Measurements from ENCODE around the gene WNK2.

The WNK2 gene

GRCh38 chr9:93266521-93267001 lies 82.6 kb downstream of the WNK2 start:
- no peak overlapping the region for H3K27ac ChIP-seq (ENCODE audit: insufficient read depth, low read depth, low read length, poor library complexity, severe bottlenecking)
- no peaks in the 10 kb centered on the region for H3K9me3 ChIP-seq (ENCODE audit: control insufficient read depth, low read length)
- no peaks in the 10 kb centered on the region for H3K4me1 ChIP-seq (ENCODE audit: control insufficient read depth, insufficient read depth, low read length)
- no peaks in the 10 kb centered on the region for H3K27me3 ChIP-seq (ENCODE audit: control insufficient read depth, insufficient read depth, low read length, poor library complexity, severe bottlenecking)
- no peaks in the 10 kb centered on the region for H3K36me3 ChIP-seq (ENCODE audit: control insufficient read depth, insufficient read depth, low read length)
- no peak overlapping the region for H3K4me3 ChIP-seq (ENCODE audit: insufficient read depth, low read depth, low read length)
- 92% methylated on average over 6 of the region's 6 CpGs for WGBS, 2 experiments

GRCh38 chr9:93267091-93267541 lies 83.2 kb downstream of the WNK2 start:
- Histone ChIP-seq H3K27ac (ENCODE audit: insufficient read depth, low read depth, low read length, poor library complexity, severe bottlenecking) (no peak overlapping the region), H3K36me3 (ENCODE audit: control insufficient read depth, insufficient read depth, low read length) (no peaks in the 10 kb centered on the region), H3K4me1 (ENCODE audit: control insufficient read depth, insufficient read depth, low read length) (no peaks in the 10 kb centered on the region), H3K4me3 (ENCODE audit: insufficient read depth, low read depth, low read length) (no peak overlapping the region), H3K27me3 (ENCODE audit: control insufficient read depth, insufficient read depth, low read length, poor library complexity, severe bottlenecking) (no peaks in the 10 kb centered on the region), H3K9me3 (ENCODE audit: control insufficient read depth, low read length) (no peaks in the 10 kb centered on the region)
- 92 to 93% methylated on average over 10 of the region's 10 CpGs for WGBS, 2 experiments

- WGBS, 2 experiments = 95 to 97% methylated on average over 28 of the region's 28 CpGs
- Histone ChIP-seq H3K4me3 (ENCODE audit: insufficient read depth, low read depth, low read length) (no peak overlapping the region), H3K36me3 (ENCODE audit: control insufficient read depth, insufficient read depth, low read length) (no peaks in the 10 kb centered on the region), H3K27ac (ENCODE audit: insufficient read depth, low read depth, low read length, poor library complexity, severe bottlenecking) (no peak overlapping the region), H3K9me3 (ENCODE audit: control insufficient read depth, low read length) (no peaks in the 10 kb centered on the region), H3K27me3 (ENCODE audit: control insufficient read depth, insufficient read depth, low read length, poor library complexity, severe bottlenecking) (no peaks in the 10 kb centered on the region), H3K4me1 (ENCODE audit: control insufficient read depth, insufficient read depth, low read length) (no peaks in the 10 kb centered on the region)
Measured at GRCh38 chr9:93267681-93268505, 84.0 kb downstream of the WNK2 start.

- Histone ChIP-seq H3K4me1 (ENCODE audit: control insufficient read depth, insufficient read depth, low read length) (no peaks in the 10 kb centered on the region), H3K4me3 (ENCODE audit: insufficient read depth, low read depth, low read length) (no peak overlapping the region), H3K36me3 (ENCODE audit: control insufficient read depth, insufficient read depth, low read length) (no peaks in the 10 kb centered on the region), H3K27ac (ENCODE audit: insufficient read depth, low read depth, low read length, poor library complexity, severe bottlenecking) (no peak overlapping the region), H3K27me3 (ENCODE audit: control insufficient read depth, insufficient read depth, low read length, poor library complexity, severe bottlenecking) (no peaks in the 10 kb centered on the region), H3K9me3 (ENCODE audit: control insufficient read depth, low read length) (no peaks in the 10 kb centered on the region)
- WGBS, 2 experiments = 95 to 96% methylated on average over 17 of the region's 17 CpGs
Measured at GRCh38 chr9:93268551-93269314, 84.8 kb downstream of the WNK2 start.

- no peak overlapping the region for H3K27ac ChIP-seq (ENCODE audit: insufficient read depth, low read depth, low read length, poor library complexity, severe bottlenecking)
- no peaks in the 10 kb centered on the region for H3K4me1 ChIP-seq (ENCODE audit: control insufficient read depth, insufficient read depth, low read length)
- no peaks in the 10 kb centered on the region for H3K36me3 ChIP-seq (ENCODE audit: control insufficient read depth, insufficient read depth, low read length)
- WGBS, 2 experiments = 98 to 100% methylated on average over 2 to 3 of the region's 3 CpGs
- H3K9me3 ChIP-seq (ENCODE audit: control insufficient read depth, low read length) = no peaks in the 10 kb centered on the region
- H3K4me3 ChIP-seq (ENCODE audit: insufficient read depth, low read depth, low read length) = no peak overlapping the region
- H3K27me3 ChIP-seq (ENCODE audit: control insufficient read depth, insufficient read depth, low read length, poor library complexity, severe bottlenecking) = no peaks in the 10 kb centered on the region
Measured at GRCh38 chr9:93270976-93271375, 87.0 kb downstream of the WNK2 start.

GRCh38 chr9:93276973-93277372 lies 93.0 kb downstream of the WNK2 start:
- WGBS, 2 experiments = 92 to 93% methylated on average over 5 of the region's 5 CpGs
- no peaks in the 10 kb centered on the region for H3K9me3 ChIP-seq (ENCODE audit: control insufficient read depth, low read length)
- no peaks in the 10 kb centered on the region for H3K4me1 ChIP-seq (ENCODE audit: control insufficient read depth, insufficient read depth, low read length)
- no peak overlapping the region for H3K27ac ChIP-seq (ENCODE audit: insufficient read depth, low read depth, low read length, poor library complexity, severe bottlenecking)
- no peaks in the 10 kb centered on the region for H3K36me3 ChIP-seq (ENCODE audit: control insufficient read depth, insufficient read depth, low read length)
- no peak overlapping the region for H3K4me3 ChIP-seq (ENCODE audit: insufficient read depth, low read depth, low read length)
- no peaks in the 10 kb centered on the region for H3K27me3 ChIP-seq (ENCODE audit: control insufficient read depth, insufficient read depth, low read length, poor library complexity, severe bottlenecking)

- Histone ChIP-seq H3K27ac (ENCODE audit: insufficient read depth, low read depth, low read length, poor library complexity, severe bottlenecking) (no peak overlapping the region), H3K27me3 (ENCODE audit: control insufficient read depth, insufficient read depth, low read length, poor library complexity, severe bottlenecking) (no peaks in the 10 kb centered on the region), H3K4me3 (ENCODE audit: insufficient read depth, low read depth, low read length) (no peak overlapping the region), H3K36me3 (ENCODE audit: control insufficient read depth, insufficient read depth, low read length) (no peaks in the 10 kb centered on the region), H3K4me1 (ENCODE audit: control insufficient read depth, insufficient read depth, low read length) (no peaks in the 10 kb centered on the region), H3K9me3 (ENCODE audit: control insufficient read depth, low read length) (no peaks in the 10 kb centered on the region)
- WGBS, 2 experiments = 88 to 93% methylated on average over 7 of the region's 7 CpGs
Measured at GRCh38 chr9:93278144-93278543, 94.2 kb downstream of the WNK2 start.

- Histone ChIP-seq H3K4me3 (ENCODE audit: insufficient read depth, low read depth, low read length) (no peak overlapping the region), H3K27me3 (ENCODE audit: control insufficient read depth, insufficient read depth, low read length, poor library complexity, severe bottlenecking) (no peaks in the 10 kb centered on the region), H3K4me1 (ENCODE audit: control insufficient read depth, insufficient read depth, low read length) (no peaks in the 10 kb centered on the region), H3K27ac (ENCODE audit: insufficient read depth, low read depth, low read length, poor library complexity, severe bottlenecking) (no peak overlapping the region), H3K9me3 (ENCODE audit: control insufficient read depth, low read length) (no peaks in the 10 kb centered on the region), H3K36me3 (ENCODE audit: control insufficient read depth, insufficient read depth, low read length) (no peaks in the 10 kb centered on the region)
- 93 to 97% methylated on average over 1 of the region's 1 CpG for WGBS, 2 experiments
Measured at GRCh38 chr9:93280661-93281259, 96.8 kb downstream of the WNK2 start.

GRCh38 chr9:93286252-93287188 lies 102.6 kb downstream of the WNK2 start:
- no peaks in the 10 kb centered on the region for H3K9me3 ChIP-seq (ENCODE audit: control insufficient read depth, low read length)
- H3K4me3 ChIP-seq (ENCODE audit: insufficient read depth, low read depth, low read length) = no peak overlapping the region
- H3K27ac ChIP-seq (ENCODE audit: insufficient read depth, low read depth, low read length, poor library complexity, severe bottlenecking) = no peak overlapping the region
- no peaks in the 10 kb centered on the region for H3K27me3 ChIP-seq (ENCODE audit: control insufficient read depth, insufficient read depth, low read length, poor library complexity, severe bottlenecking)
- WGBS, 2 experiments = 92% methylated on average over 6 of the region's 6 CpGs
- H3K36me3 ChIP-seq (ENCODE audit: control insufficient read depth, insufficient read depth, low read length) = no peaks in the 10 kb centered on the region
- H3K4me1 ChIP-seq (ENCODE audit: control insufficient read depth, insufficient read depth, low read length) = peaks cover 16% of the 10 kb centered on the region

Measured in ectodermal cell (in vitro differentiated cells).